ENCODE results near the gene PLOD1.

DNA sequence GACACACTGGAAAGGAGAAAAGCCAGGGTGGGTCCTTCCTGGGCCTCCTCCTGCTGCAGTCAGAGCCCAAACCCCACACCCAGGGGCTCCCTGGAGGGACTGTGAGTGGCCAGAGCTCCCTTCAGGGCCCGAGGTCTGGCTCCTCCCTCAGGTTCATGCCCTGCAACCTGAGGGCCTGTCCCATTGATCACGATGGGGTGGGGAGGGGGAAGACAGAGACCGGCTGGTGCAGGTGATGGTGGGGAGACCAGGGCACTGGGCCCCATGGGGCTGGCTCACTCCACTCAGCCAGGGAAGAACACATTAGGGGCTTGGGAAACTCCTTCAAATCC is 45.7 kb upstream of the PLOD1 start:
- TF ChIP-seq CTCF (IDR thresholded peaks at IDR 0.05) (no peak), POLR2A (IDR thresholded peaks at IDR 0.05) (no peak)

Measured in uterus (tissue), 2 donors.